Measurements from ENCODE around the gene NT5C3A. TPM values are rescaled to one million over a fixed set of nuclear protein-coding genes. Genes with fewer than 3 reads are reported as not detected.

The NT5C3A gene
- total and polyA plus RNA-seq, 2 of the 8 experiments (the other 6 are each of a cell fraction or from before 2014, with no cell fraction given), result 7.5 to 22.7 TPM

DNA sequence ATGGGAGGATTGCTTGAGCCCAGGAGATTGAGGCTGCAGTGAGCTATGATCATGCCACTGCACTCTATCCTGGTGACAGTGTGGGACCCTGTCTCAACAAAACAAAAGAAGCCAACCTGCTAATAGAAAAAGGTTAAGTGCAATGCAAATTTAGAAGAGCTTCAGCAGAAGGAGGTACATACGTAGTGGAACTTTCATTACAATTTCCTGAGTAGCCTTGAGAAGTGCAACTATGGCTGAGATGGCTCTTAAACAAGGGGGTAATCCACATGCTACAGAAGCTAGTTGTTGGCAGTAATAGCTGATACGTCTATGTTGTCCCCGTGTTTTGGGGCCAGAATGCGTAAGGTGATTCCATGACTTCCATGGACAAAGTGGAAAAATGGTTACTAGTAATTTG lies 10.7 kb upstream of the NT5C3A start:
- FAIRE-seq (no peak), DNase-seq (ENCODE audit: low read depth in 1 of 2, low spot score in 2 of 2) (no peak)
- no peaks in the 10 kb centered on the region for H4K20me1 ChIP-seq (replicated peaks in 1 of 2; ENCODE audit: control insufficient read depth in 1 of 2, insufficient read depth in 2 of 2, low read length in 2 of 2)
- H3K4me1 ChIP-seq (replicated peaks in 1 of 4; ENCODE audit: control insufficient read depth in 3 of 4, insufficient read depth in 4 of 4, low read length in 3 of 4), result peaks cover 0 to 6% (median 3%) of the 10 kb centered on the region in 4 experiments; a peak in 3 of 7 replicates
- no peak overlapping the region for H3K4me2 ChIP-seq (ENCODE audit: insufficient read depth in 1 of 2, low read depth in 2 of 2, low read length in 2 of 2)
- H4K8ac ChIP-seq (ENCODE audit: extremely low read depth, insufficient read depth, low read length), result no peak overlapping the region
- H2BK120ac ChIP-seq (replicated peaks; ENCODE audit: low read depth, low read length), result no peak overlapping the region
- peaks cover 10 to 18% of the 10 kb centered on the region in 2 experiments; a peak in 3 of 4 replicates for H3K9me3 ChIP-seq (ENCODE audit: insufficient read depth in 2 of 2, low read depth in 1 of 2, low read length in 1 of 2)
- no peak overlapping the region for H3K14ac ChIP-seq (ENCODE audit: insufficient read length)
- CTCF ChIA-PET (ENCODE audit: partially characterized antibody), result interaction anchor here (0.8 to 1.2 kb wide), 4 partner anchors 10 to 227 kb away, joined by 3 to 5 read pairs (median 4); partner anchors contain the start of gene RP9
- H4K91ac ChIP-seq (replicated peaks; ENCODE audit: insufficient read length, low read length), result no peak overlapping the region
- H2AFZ ChIP-seq (ENCODE audit: low read length), result no peak overlapping the region
- no peak overlapping the region for H3K9ac ChIP-seq (replicated peaks in 1 of 4; ENCODE audit: extremely low read depth in 1 of 4, low read depth in 3 of 4, low read length in 3 of 4)
- H3K23me2 ChIP-seq (ENCODE audit: low read depth, low read length), result no peaks in the 10 kb centered on the region
- no peak overlapping the region for H2BK20ac ChIP-seq (ENCODE audit: low read length)
- H3K27ac ChIP-seq (ENCODE audit: low read depth, low read length), result no peak overlapping the region
- H3K23ac ChIP-seq (ENCODE audit: insufficient read length), result no peak overlapping the region
- H3K27me3 ChIP-seq (replicated peaks in 1 of 4; ENCODE audit: control insufficient read depth in 3 of 4, extremely low read depth in 1 of 4, insufficient read depth in 3 of 4, low read length in 3 of 4), result no peaks in the 10 kb centered on the region
- H3K79me1 ChIP-seq (ENCODE audit: low read depth, low read length), result no peaks in the 10 kb centered on the region
- H3K18ac ChIP-seq (ENCODE audit: extremely low read depth, low read length), result no peak overlapping the region
- H3K79me2 ChIP-seq (ENCODE audit: control insufficient read depth in 1 of 2, insufficient read depth in 2 of 2, low read length in 2 of 2), result no peaks in the 10 kb centered on the region
- H2BK12ac ChIP-seq (ENCODE audit: low read depth, low read length), result no peak overlapping the region
- no peak overlapping the region for H2AK5ac ChIP-seq (ENCODE audit: low read depth, low read length)
- H3K4ac ChIP-seq (replicated peaks; ENCODE audit: insufficient read length, low read depth, low read length), result no peak overlapping the region
- no peak overlapping the region for H2BK15ac ChIP-seq (ENCODE audit: low read length)
- H2BK5ac ChIP-seq (ENCODE audit: low read depth, low read length), result no peak overlapping the region
- no peak overlapping the region for H3K4me3 ChIP-seq (ENCODE audit: extremely low read depth in 1 of 4, insufficient read depth in 2 of 4, low read depth in 3 of 4, low read length in 4 of 4)
- TF ChIP-seq JUN (IDR thresholded peaks at IDR 0.05; ENCODE audit: low read depth, low read length) (no peak), BCL11A (IDR thresholded peaks at IDR 0.05; ENCODE audit: low read depth in 2 of 2, low read length in 2 of 2) (no peak), TEAD4 (IDR thresholded peaks at IDR 0.05; ENCODE audit: low read depth, low read length) (no peak), YY1 (IDR thresholded peaks at IDR 0.05; ENCODE audit: low read depth, low read length) (no peak), CBX5 (IDR thresholded peaks at IDR 0.05; ENCODE audit: low read depth, low read length) (no peak), ZNF274 (IDR thresholded peaks at IDR 0.05; ENCODE audit: borderline replicate concordance, extremely low read depth, low read length) (no peak), SRF (IDR thresholded peaks at IDR 0.05; ENCODE audit: low read depth, low read length) (no peak)
- POLR2A ChIA-PET (ENCODE audit: partially characterized antibody), result interaction anchor here (1.1 kb wide), 2 partner anchors 11 kb away, joined by 3 to 4 read pairs; partner anchors contain the start of gene NT5C3A
- H3K56ac ChIP-seq (replicated peaks; ENCODE audit: insufficient read length, low read depth, low read length), result no peak overlapping the region
- no peaks in the 10 kb centered on the region for H3K36me3 ChIP-seq (ENCODE audit: control insufficient read depth in 2 of 4, insufficient read depth in 4 of 4, low read length in 3 of 4)
- H4K5ac ChIP-seq (ENCODE audit: insufficient read length, low read depth, low read length), result no peak overlapping the region
- WGBS, 2 experiments (ENCODE audit: extremely low coverage in 1 of 2, insufficient coverage in 1 of 2, insufficient read length in 1 of 2, insufficient replicate concordance in 2 of 2, low coverage in 1 of 2, low lambda C conversion rate in 2 of 2, missing lambda C conversion rate in 1 of 2), result 76% methylated on average over 4 of the region's 4 CpGs; no CpG with 5 or more reads in 1 of the 2 experiments

Data from H1 (cell line).